HG03135 (cell line): ENCODE data around the gene IRS1.

ENCODE experiments used
- ATAC-seq: cut with Tn5 transposase; IDR thresholded peaks from one replicate; pipeline ENCODE4 v1.9.1; 2021; ENCODE audit warnings: mild to moderate bottlenecking, moderate library complexity; ENCODE audit not compliant: unreplicated experiment

The IRS1 gene

GRCh38 chr2:226828191-226828590 lies 28.6 kb upstream of the IRS1 start:
- no peak for ATAC-seq

- no peak for ATAC-seq
These were observed 25.4 kb upstream of the IRS1 start for GRCh38 chr2:226825056-226825455.

GRCh38 chr2:226818930-226819329 lies 19.3 kb upstream of the IRS1 start:
- no peak for ATAC-seq

GRCh38 chr2:226813148-226813701 lies 13.6 kb upstream of the IRS1 start:
- no peak for ATAC-seq

GRCh38 chr2:226803410-226803809 lies 3.8 kb upstream of the IRS1 start:
- ATAC-seq = no peak

GRCh38 chr2:226802573-226802972 lies 3.0 kb upstream of the IRS1 start:
- no peak for ATAC-seq

- peak; percentile 79 for ATAC-seq
These were observed 1.5 kb upstream of the IRS1 start for GRCh38 chr2:226800941-226801784.

GRCh38 chr2:226799976-226800940 lies 638 bp upstream of the IRS1 start:
- no peak for ATAC-seq

GRCh38 chr2:226798422-226799210 lies 1.0 kb downstream of the IRS1 start:
- peak; percentile 21 for ATAC-seq

- ATAC-seq = no peak
These were observed 1.6 kb downstream of the IRS1 start for GRCh38 chr2:226797989-226798421.

GRCh38 chr2:226797289-226797988 lies 2.2 kb downstream of the IRS1 start:
- no peak for ATAC-seq

GRCh38 chr2:226796840-226797288 lies 2.8 kb downstream of the IRS1 start:
- no peak for ATAC-seq

GRCh38 chr2:226796012-226796839 lies 3.4 kb downstream of the IRS1 start:
- ATAC-seq = no peak

- ATAC-seq = no peak
These were observed 4.2 kb downstream of the IRS1 start for GRCh38 chr2:226795281-226796011.

GRCh38 chr2:226794751-226795171 lies 4.9 kb downstream of the IRS1 start:
- no peak for ATAC-seq

- ATAC-seq = no peak
These were observed 5.4 kb downstream of the IRS1 start for GRCh38 chr2:226794196-226794661.

- no peak for ATAC-seq
These were observed 6.0 kb downstream of the IRS1 start for GRCh38 chr2:226793646-226794045.
